Measurements from ENCODE around the gene KRTAP5-5.
"Not testable (repeated sequence)": the region's sequence is repeated elsewhere in the genome, so short reads cannot be mapped to it uniquely, and the experiment has no call there.

Gene KRTAP5-5

DNA sequence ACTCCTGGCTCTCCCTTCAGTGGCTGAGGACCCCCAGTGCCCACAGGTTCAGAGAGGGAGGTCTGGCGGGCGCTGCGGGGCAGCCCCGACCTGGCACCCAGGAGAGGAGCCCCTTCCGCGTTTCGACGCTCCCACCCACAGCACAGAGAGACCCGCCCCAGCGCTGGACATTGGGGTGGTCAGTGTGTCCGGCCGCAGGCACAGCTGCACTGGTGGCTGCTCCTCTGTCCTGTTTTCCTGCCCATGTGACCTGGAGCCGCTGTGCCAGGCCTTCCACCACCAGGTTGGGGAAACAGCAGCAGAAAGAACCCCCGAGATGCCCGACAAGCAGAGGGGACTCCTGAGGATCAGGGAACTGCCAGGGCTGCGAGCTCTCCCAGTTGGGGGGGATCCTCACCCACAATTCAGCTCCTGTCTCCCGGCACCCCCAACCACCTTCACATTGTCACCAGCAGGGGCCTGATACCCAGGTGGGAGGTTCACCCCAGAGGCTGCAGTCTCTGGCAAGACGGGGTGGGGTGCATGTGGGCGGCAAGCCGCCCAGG, 13.6 kb downstream of the KRTAP5-5 start:
- DNase-seq: no peak

DNA sequence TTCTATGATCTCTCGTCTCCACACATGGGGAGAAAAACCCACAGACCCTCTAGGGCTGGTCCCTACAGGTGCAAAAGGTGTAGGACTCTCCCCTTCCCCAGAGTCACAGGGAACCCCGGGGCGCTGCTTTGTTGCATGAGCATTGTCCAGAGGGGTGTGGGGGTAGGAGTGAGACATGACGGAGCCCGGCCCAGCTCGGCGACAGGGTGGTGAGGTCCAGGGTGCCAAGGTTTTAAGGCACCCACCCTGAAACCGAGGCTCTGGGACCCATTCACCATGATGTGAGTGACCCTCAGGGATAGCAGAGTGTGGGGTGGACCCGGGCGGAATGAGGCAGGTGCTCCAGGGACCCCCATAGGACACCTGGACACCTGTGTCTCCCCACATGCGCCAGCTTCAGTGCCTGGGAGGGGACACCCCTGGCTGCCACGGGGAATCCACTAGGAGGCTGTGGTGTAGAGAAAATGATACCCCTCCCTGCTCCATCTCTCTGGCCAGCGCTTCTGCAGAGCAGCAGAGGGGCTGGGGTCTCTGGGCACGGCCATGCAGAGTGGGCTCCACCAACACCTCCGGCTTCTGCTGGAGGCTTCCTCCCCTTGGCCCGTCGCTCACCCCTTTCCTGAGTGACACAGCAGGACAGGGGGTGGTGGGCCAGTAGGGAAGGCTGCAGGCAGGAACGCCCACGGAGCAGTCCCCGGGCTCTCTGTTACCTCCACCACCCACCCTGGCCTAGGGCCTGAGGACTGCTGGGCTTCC, 15.2 kb downstream of the KRTAP5-5 start:
- DNase-seq: no peak

DNA sequence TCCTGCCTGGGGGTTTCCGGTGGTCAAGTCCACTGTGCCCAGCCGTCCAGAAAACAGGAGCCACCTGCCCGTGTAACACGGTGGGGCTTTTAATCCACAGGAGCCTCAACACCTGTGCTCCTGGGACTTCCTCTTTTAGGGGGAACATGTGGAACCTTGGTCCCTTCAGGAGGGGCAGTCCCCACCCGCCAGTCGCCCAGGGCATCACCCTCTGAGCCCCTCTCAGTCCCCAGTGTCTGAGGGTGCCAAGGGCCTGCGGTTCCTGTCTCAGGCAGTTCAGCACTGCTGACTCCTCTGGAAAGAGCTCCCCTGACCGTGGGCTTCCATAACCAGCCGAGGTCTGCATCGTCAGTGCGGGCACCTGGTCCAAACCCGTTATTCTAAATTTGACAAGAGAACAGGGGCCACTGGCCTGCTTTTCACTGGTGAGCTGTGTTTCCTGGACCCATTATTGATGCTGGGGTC, 15.8 kb downstream of the KRTAP5-5 start:
- no peak for DNase-seq

- DNase-seq: not testable (repeated sequence)
Observed at GRCh38 chr11:1646540-1646939, 17.0 kb downstream of the KRTAP5-5 start.

- no peak for DNase-seq
Observed at GRCh38 chr11:1647901-1648652, 18.5 kb downstream of the KRTAP5-5 start.

- no peak for DNase-seq
Observed at GRCh38 chr11:1648653-1649420, 19.3 kb downstream of the KRTAP5-5 start.

DNA sequence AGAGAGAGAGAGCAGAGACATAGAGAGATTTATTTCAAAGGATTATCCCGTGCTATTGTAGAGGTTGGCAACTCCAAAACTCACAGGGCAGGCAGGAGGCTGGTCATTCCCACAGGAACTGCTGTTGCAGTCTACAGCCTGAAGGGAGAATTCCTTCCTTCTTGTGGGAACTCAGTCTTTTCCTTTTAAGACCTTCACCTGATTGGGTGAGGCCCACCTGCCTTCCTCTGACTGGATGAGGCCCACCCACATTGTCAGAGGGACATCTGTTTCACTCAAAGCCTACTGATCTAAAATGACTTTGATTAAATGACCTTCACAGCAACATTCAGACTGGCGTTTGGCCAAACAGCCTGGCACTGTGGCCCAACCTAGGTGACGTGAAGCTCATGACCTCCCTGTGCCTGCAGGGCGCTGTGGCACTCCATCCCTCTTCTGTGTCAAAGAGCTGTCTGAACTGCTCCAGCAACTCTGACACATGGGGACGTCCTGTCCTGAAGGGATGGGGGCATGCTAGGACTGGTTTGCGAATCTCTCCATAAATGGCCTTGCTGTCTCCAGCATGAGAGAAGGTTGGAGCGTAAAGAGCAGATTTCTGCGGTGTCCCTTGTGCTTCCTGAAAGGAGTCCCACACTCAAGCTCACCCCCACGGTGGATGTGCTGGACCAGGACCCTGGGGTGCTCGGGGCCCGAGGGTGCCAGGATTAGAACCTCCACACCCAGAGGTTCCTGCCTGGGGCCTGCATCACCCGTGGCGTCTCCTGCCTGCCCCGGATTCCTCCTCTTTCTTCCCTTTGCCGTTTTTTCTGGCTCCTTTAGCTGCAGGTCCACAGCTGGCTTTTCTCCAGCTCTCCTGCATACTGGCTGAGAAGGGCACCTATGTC, 20.7 kb downstream of the KRTAP5-5 start:
- DNase-seq: no peak

- no peak for DNase-seq
Observed at GRCh38 chr11:1650918-1651262, 21.3 kb downstream of the KRTAP5-5 start.

DNA sequence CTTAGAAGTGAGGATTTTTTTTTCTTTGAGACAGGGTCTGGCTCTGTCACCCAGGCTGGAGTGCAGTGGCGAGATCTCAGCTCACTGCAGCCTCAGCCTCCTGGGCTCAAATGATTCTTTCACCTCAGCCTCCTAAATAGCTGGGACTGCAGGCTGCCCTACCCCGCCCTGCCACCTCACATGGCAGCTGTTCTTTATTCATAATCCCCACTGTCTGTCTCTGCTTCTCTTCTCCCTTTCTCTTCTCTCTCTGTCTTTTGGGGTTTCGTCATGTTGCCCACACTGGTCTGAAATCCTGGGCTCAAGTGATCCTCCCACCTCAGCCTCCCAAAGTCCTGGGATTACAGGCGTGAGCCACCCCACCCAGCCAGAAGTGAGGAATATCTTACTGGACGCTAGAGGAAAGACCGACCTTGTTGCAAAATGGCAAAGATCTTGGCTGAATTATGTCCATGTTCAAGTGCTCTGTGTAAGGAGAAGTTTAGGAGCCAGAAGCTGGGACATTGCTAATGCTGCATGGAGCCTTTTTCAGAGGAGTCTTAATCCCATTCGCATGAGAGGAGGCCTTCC, 21.9 kb downstream of the KRTAP5-5 start:
- DNase-seq: no peak

DNA sequence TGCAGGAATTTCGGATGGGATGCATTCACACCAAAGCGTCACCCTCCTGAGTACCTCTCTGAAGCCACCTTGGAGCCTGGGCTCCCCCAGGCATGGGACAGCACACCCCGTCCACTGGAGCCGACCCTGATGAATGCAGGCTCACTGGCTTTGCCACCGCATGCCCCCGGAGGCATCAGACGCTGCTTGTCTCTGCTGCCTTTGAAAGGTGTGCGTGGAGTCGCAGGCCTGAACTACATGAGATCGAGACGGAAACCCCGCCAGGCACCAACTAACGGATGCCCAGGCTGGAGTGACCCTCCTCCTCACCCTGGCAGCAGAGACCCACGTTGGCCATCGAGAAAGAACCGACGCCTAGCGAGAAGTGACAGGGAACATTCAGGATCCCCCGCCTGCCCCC, 22.5 kb downstream of the KRTAP5-5 start:
- DNase-seq: no peak

GRCh38 chr11:1652442-1652770, 22.8 kb downstream of the KRTAP5-5 start:
- no peak for DNase-seq

DNA sequence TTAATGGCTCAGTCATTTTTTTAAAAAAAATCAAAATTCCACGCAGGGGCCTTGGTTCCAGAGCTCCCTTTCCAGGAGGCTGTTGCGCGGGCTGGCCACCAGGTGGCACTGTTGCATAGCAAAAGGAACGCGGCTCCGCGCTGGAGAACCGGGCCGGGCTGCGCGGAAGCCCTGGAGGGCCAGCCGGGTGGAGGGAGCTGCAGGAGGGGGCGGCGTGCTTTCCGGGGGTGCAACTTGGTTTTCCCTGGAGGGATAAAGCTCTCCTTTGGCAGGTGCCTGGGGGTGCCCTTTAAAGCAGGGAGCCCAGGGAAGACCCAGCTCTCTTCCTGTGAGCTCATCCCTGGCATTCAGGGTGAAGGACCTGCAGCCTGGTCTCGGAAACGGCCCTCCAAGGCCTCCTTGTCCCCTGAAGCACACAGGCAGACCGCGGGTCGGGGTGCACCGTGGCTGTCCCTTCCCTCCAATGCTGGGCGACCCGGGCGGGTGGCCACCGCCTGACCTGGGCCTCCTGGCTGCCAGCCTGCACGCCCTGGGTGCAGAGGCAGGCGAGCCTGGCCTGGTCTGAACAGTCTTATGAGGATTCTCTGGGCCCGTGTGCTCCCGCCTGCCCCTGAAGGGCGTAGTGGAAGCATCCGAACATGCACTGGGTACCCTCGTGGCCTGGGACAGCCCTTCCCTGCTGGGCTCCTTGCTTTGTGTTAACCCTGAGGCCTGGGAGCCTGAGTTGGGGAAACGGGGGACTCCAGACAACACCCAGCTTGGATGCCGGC, 23.4 kb downstream of the KRTAP5-5 start:
- peak; percentile 65 for DNase-seq

DNA sequence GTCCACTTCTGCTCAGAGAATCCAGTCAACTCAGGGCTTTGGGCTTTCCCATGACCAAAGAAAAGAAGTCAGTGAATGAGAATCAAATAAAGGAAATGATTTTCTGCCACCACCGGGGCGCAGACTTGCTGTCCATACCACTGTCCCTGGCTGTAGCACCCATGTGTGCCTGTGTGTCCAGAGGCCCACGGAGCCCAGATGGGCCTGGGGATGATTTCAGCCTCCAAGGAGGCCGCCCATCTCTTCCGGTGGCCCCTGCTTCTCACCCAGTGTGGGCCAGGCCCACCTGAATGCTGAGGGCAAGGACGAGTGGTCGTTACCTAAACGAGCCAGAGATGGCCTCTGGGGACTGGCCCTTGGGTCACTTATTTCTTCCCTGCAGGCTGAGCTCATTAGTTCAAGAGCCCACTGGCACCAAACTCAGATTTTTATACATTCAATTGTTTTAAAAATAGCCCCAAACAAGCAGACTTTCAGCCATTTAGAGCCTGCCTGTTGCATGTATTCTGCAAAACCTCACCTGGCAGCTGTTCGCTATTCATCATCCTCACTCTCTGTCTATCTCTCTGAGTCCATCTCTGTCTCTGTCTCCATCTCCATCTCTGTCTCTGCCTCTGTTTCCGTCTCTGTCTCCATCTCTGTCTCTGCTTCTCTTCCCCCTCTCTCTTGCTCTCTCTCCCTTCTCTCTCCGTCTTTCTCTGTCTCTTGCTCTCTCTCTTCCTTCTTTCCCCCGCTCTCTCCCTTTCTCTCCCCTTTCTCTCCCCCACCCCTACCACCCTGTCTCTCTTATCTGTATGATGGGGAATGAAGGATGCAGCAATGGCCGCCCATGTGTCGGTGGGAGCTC, 24.2 kb downstream of the KRTAP5-5 start:
- DNase-seq: no peak

- DNase-seq: no peak
Observed at GRCh38 chr11:1654388-1655167, 25.0 kb downstream of the KRTAP5-5 start.

DNA sequence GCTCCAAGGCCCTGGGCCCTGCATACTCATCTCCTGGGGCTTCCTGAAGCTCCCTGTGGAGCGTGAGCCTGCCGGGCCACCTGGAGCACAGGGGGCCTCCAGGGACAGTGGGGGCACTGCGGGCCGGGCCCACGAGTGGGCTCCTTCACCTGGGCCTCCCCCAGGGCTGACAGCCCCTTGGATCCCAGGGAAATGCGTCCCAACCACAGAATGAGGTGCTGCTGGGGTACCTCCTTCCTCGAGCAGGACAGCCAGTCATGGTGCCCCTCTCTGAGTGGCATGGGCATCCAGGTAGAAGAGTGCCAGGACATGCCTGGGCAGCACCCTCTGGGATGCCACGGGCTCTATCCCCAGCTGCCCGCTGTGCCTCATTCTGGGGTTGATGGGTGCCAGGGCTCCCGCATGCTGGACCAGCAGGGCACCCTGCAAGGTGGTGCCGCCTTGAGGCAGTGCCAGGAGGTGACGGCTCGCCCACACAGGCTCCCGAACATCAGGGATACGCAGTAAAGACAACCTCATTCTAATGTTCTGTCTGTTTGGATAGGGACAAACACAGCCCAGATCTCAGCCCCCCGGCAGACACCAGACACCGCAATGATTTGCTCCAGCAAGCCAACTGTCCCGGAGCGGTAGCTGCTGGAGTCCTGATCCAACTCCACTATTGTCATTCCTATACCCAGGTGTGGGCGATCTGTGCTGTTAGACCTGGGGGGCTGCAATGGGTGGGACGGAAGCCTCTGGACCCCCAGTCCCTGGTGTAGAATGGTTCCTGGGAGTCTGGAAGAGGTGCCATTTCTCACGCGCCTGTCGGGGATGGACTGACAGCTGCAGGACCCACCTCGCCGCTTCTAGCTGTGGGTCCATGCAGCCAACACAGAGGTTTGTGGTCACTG, 25.8 kb downstream of the KRTAP5-5 start:
- no peak for DNase-seq

- DNase-seq: no peak
Observed at GRCh38 chr11:1656061-1656441, 26.5 kb downstream of the KRTAP5-5 start.

DNA sequence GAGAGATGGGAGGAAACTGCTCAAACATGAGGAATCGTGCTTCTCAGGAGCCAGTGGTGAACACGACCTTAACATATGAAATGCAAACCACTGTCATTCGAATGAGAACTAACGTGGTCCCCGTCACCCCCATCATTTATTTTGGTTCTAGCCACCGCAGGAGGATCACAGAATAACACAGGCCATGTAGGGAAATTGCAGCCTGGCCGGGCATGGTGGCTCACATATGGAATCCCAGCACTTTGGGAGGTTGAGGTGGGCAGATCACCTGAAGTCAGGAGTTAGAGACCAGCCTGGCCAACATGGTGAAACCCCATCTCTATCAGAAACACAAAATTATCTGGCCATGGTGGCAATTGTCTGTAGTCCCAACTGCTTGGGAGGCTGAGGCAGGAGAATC, 27.1 kb downstream of the KRTAP5-5 start:
- DNase-seq: no peak

GRCh38 chr11:1659506-1659905, 29.9 kb downstream of the KRTAP5-5 start:
- no peak for DNase-seq

Measured in activated effector memory CD4-positive, alpha-beta T cell treated with Interleukin-2 at 50 U/mL for 16 hours (primary cell).